ENCODE data around the gene KDM4B. TPM values are rescaled to one million over a fixed set of nuclear protein-coding genes. Genes with fewer than 3 reads are reported as not detected.

Gene KDM4B
- total and polyA plus RNA-seq, 2 of the 8 experiments (the other 6 are each of a cell fraction or from before 2014, with no cell fraction given): 12.0 to 31.9 TPM

DNA sequence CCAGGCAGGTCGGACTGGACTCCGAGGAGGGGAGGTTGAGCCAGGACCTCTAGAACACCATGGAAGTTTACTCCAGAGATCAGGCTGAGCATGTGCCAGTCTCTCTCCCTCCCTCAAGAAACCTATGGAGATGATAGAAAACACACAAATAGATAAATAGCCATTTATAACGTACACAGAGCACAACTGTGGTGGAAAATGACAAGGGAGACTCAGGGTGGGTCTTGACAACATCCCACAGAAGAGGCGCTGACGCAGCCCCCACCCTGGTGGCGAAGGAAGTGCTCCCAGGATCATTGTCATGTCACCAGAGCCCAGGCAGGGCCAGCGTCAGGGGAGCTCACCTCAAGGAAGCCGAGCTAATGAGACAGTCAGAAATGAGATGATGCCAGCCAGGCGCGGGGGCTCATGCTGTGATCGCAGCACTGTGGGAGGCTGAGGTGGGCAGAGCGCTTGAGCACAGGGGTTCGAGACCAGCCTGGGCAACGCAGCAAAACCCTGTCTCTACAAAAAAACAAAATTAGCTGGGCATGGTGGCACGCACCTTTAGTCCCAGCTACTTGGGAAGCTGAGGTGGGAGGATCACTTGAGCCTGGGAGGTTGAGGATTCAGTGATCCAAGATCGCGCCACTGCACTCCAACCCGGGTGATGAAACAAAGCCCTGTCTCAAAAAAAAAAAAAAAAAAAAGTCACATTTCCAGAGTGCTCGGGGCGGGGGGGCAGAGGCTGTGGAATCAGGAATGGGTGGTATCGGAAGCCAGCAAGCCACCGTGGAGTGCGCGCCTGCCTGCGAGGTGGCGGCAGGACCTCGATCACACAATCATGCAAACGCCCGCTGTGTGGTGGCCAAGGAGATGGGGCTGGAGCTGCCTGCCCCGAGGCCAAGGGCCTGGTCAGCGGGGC, 178.4 kb downstream of the KDM4B start (continued):
- TF ChIP-seq SAP30 (IDR thresholded peaks at IDR 0.05; ENCODE audit: insufficient read depth, insufficient replicate concordance, low read length) (no peak), MAFK (IDR thresholded peaks at IDR 0.05; ENCODE audit: low read depth, low read length) (no peak), HDAC2 (IDR thresholded peaks at IDR 0.05; ENCODE audit: borderline replicate concordance in 1 of 2, low read depth in 2 of 2, low read length in 2 of 2) (no peak), HDAC6 (IDR thresholded peaks at IDR 0.05; ENCODE audit: low read depth, low read length) (no peak)
- TF ChIP-seq, protein P1, sequence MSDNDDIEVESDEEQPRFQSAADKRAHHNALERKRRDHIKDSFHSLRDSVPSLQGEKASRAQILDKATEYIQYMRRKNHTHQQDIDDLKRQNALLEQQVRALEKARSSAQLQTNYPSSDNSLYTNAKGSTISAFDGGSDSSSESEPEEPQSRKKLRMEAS (IDR thresholded peaks at IDR 0.05): no peak
